CD14-positive monocyte (primary cell): Measurements from ENCODE around the gene EEF1G. TPM values are rescaled to one million over a fixed set of nuclear protein-coding genes. Genes with fewer than 3 reads are reported as not detected.
A peak's percentile ranks its signal among the peaks of the same experiment; 100 is the strongest.

Source experiments
- DNase-seq, 3 donors: peaks; one replicate each; pipeline ENCODE4 v3.0.0-alpha.2; 2011 to 2022
- H2AFZ ChIP-seq: 2 replicates; pipeline ENCODE4 v1.6.0; 2012; ENCODE audit warnings: mild to moderate bottlenecking, low read depth, low read length, inconsistent platforms; ENCODE audit not compliant: insufficient read depth, poor library complexity, severe bottlenecking
- H3K27ac ChIP-seq, 2 donors: 1 replicate in 1 of 2; 2 replicates in 1 of 2; pipeline ENCODE4 v1.5.1; 2012 to 2013; ENCODE audit warnings: low read length in 2 of 2, control low read depth in 1 of 2, inconsistent platforms in 1 of 2, low read depth in 1 of 2, mild to moderate bottlenecking in 1 of 2
- H3K27me3 ChIP-seq, 2 donors: one replicate each; pipeline versions ENCODE4 v1.6.0 to v1.6.1; 2011 to 2013; ENCODE audit warnings: low read length in 2 of 2; ENCODE audit not compliant: control insufficient read depth in 2 of 2, insufficient read depth in 2 of 2
- H3K36me3 ChIP-seq, 2 donors: replicated peaks in 1 of 2; 1 replicate in 1 of 2; 2 replicates in 1 of 2; pipeline versions ENCODE4 v1.5.1 to v1.6.1; 2012 to 2013; ENCODE audit warnings: low read length in 2 of 2, control low read depth in 1 of 2, inconsistent platforms in 1 of 2, mild to moderate bottlenecking in 1 of 2; ENCODE audit not compliant: insufficient read depth in 2 of 2, control insufficient read depth in 1 of 2
- H3K4me1 ChIP-seq, 2 donors: 1 replicate in 1 of 2; 2 replicates in 1 of 2; pipeline versions ENCODE4 v1.5.1 to v1.6.1; 2012 to 2013; ENCODE audit warnings: low read length in 2 of 2, control low read depth in 1 of 2, inconsistent platforms in 1 of 2, mild to moderate bottlenecking in 1 of 2, moderate library complexity in 1 of 2; ENCODE audit not compliant: insufficient read depth in 2 of 2, control insufficient read depth in 1 of 2
- H3K4me2 ChIP-seq: replicated peaks from 2 replicates; pipeline ENCODE3; 2012; ENCODE audit warnings: low read length, moderate library complexity, mild to moderate bottlenecking; ENCODE audit not compliant: poor library complexity, severe bottlenecking; ENCODE audit errors: extremely low read depth
- H3K4me3 ChIP-seq, 3 experiments: fragments of 200-600 bp in 1 of 3; sonication (generic) in 1 of 3; replicated peaks in 1 of 3; 1 replicate in 2 of 3; 2 replicates in 1 of 3; pipeline ENCODE4 v1.5.1; 2011 to 2013; ENCODE audit warnings: low read length in 3 of 3, mild to moderate bottlenecking in 3 of 3, control low read depth in 2 of 3, low read depth in 2 of 3, inconsistent platforms in 1 of 3, moderate library complexity in 1 of 3
- H3K79me2 ChIP-seq: 2 replicates; pipeline ENCODE4 v1.6.0; 2012; ENCODE audit warnings: mild to moderate bottlenecking, control low read depth, inconsistent platforms, low read length, moderate library complexity; ENCODE audit not compliant: insufficient read depth
- H3K9ac ChIP-seq: 2 replicates; pipeline ENCODE4 v1.6.0; 2017; ENCODE audit warnings: low read length, mild to moderate bottlenecking; ENCODE audit not compliant: insufficient read depth, poor library complexity, severe bottlenecking
- H3K9me3 ChIP-seq, 2 donors: replicated peaks in 1 of 2; 1 replicate in 1 of 2; 2 replicates in 1 of 2; pipeline versions ENCODE4 v1.5.1 to v1.6.1; 2012 to 2013; ENCODE audit warnings: low read length in 2 of 2, control low read depth in 1 of 2; ENCODE audit not compliant: control insufficient read depth in 1 of 2, insufficient read depth in 1 of 2
- H4K20me1 ChIP-seq: 2 replicates; pipeline ENCODE4 v1.6.0; 2012; ENCODE audit warnings: mild to moderate bottlenecking, low read length, control low read depth, moderate library complexity; ENCODE audit not compliant: insufficient read depth
- H3K27ac Mint-ChIP-seq, 7 donors: one replicate each; pipeline ENCODE4 v1.8.0; 2020; ENCODE audit warnings: mild to moderate bottlenecking in 7 of 7, mixed read lengths in 7 of 7, moderate library complexity in 6 of 7, inconsistent platforms in 2 of 7
- H3K27me3 Mint-ChIP-seq, 3 donors: one replicate each; pipeline ENCODE4 v1.8.0; 2021 to 2022; ENCODE audit warnings: low read depth in 3 of 3, mild to moderate bottlenecking in 3 of 3, mixed read lengths in 3 of 3, moderate library complexity in 3 of 3, inconsistent platforms in 1 of 3
- H3K36me3 Mint-ChIP-seq, 2 donors: one replicate each; pipeline ENCODE4 v1.8.0; 2020; ENCODE audit warnings: mixed read lengths in 2 of 2, inconsistent platforms in 1 of 2, mild to moderate bottlenecking in 1 of 2
- H3K4me1 Mint-ChIP-seq: one replicate; pipeline ENCODE4 v1.8.0; 2020; ENCODE audit warnings: mild to moderate bottlenecking, mixed read lengths
- H3K4me3 Mint-ChIP-seq, 2 donors: one replicate each; pipeline ENCODE4 v1.8.0; 2020; ENCODE audit warnings: mild to moderate bottlenecking in 2 of 2, mixed read lengths in 2 of 2, moderate library complexity in 1 of 2
- H3K9me3 Mint-ChIP-seq, 7 donors: one replicate each; pipeline ENCODE4 v1.8.0; 2020 to 2022; ENCODE audit warnings: mixed read lengths in 7 of 7, mild to moderate bottlenecking in 6 of 7, moderate library complexity in 6 of 7, inconsistent platforms in 2 of 7
- WGBS: methylation state at CpG from one replicate; pipeline ENCODE4 v1.1.5; 2013; ENCODE audit warnings: missing lambda C conversion rate; ENCODE audit not compliant: insufficient coverage; 5-methylcytosine and 5-hydroxymethylcytosine counted together
- intact Hi-C, 2 donors: fragments of 100-400 bp; cut with micrococcal nuclease; formaldehyde crosslinking; loops; one replicate each; pipeline versions ENCODE4 v1.15.0 to v1.15.1; 2023
- polyA plus RNA-seq, 3 donors: library from polyadenylated mRNA; depleted of rRNA in 1 of 3; unstranded in 2 of 3; stranded (reverse) in 1 of 3; fragments of 300-500 nt in 2 of 3; fragments of >200 nt in 1 of 3; fragmentation: Illumina TruSeq in 2 of 3; gene quantifications; 1 replicate in 2 of 3; 2 replicates in 1 of 3; pipeline ENCODE4 v1.2.3, GENCODE V29; 2012 to 2021
- TF ChIP-seq, protein P1 (sequence below): fragments of 200-600 bp; IDR thresholded peaks from one replicate; pipeline ENCODE4 v1.8.0; 2022; ENCODE audit warnings: antibody characterized with exemption, mild to moderate bottlenecking

Gene EEF1G
- polyA plus RNA-seq, 3 donors = 490 to 603 (median 491) TPM

- H3K27ac ChIP-seq = no peak overlapping the region
- Mint-ChIP-seq H3K9me3 (peaks cover 0 to 2% (median 0%) of the 10 kb centered on the region in 7 donors), H3K4me3 (no peak overlapping the region), H3K4me1 (peaks cover 16% of the 10 kb centered on the region), H3K27ac (no peak overlapping the region), H3K27me3 (no peaks in the 10 kb centered on the region), H3K36me3 (peaks cover 43 to 70% of the 10 kb centered on the region in 2 donors)
- H4K20me1 ChIP-seq = no peaks in the 10 kb centered on the region
- peaks cover 20% of the 10 kb centered on the region for H3K79me2 ChIP-seq
- H3K27me3 ChIP-seq = no peaks in the 10 kb centered on the region
- peaks cover 44 to 68% of the 10 kb centered on the region in 2 donors for H3K36me3 ChIP-seq
- no peak for DNase-seq
- H2AFZ ChIP-seq = no peak overlapping the region
- H3K4me2 ChIP-seq = no peak overlapping the region
- no peak overlapping the region for H3K9ac ChIP-seq
- no CpG with 5 or more reads among the region's 2 CpGs for WGBS
- TF ChIP-seq, protein P1, sequence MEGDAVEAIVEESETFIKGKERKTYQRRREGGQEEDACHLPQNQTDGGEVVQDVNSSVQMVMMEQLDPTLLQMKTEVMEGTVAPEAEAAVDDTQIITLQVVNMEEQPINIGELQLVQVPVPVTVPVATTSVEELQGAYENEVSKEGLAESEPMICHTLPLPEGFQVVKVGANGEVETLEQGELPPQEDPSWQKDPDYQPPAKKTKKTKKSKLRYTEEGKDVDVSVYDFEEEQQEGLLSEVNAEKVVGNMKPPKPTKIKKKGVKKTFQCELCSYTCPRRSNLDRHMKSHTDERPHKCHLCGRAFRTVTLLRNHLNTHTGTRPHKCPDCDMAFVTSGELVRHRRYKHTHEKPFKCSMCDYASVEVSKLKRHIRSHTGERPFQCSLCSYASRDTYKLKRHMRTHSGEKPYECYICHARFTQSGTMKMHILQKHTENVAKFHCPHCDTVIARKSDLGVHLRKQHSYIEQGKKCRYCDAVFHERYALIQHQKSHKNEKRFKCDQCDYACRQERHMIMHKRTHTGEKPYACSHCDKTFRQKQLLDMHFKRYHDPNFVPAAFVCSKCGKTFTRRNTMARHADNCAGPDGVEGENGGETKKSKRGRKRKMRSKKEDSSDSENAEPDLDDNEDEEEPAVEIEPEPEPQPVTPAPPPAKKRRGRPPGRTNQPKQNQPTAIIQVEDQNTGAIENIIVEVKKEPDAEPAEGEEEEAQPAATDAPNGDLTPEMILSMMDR = no peak
- peaks cover 13 to 16% of the 10 kb centered on the region in 2 donors for H3K4me1 ChIP-seq
- H3K9me3 ChIP-seq = no peaks in the 10 kb centered on the region
- H3K4me3 ChIP-seq = no peak overlapping the region
- intact Hi-C loops = no loop called here
Observed at GRCh38 chr11:62579252-62579651, 5.6 kb upstream of the EEF1G start.

- Histone ChIP-seq H3K27me3 (no peaks in the 10 kb centered on the region), H3K4me2 (no peak overlapping the region), H3K27ac (no peak overlapping the region), H3K9ac (no peak overlapping the region), H2AFZ (no peak overlapping the region), H3K4me1 (peaks cover 14 to 18% of the 10 kb centered on the region in 2 donors), H3K4me3 (no peak overlapping the region), H4K20me1 (no peaks in the 10 kb centered on the region), H3K9me3 (no peaks in the 10 kb centered on the region), H3K79me2 (peaks cover 22% of the 10 kb centered on the region), H3K36me3 (peaks cover 44 to 64% of the 10 kb centered on the region in 2 donors)
- Mint-ChIP-seq H3K4me1 (peaks cover 16% of the 10 kb centered on the region), H3K27me3 (no peaks in the 10 kb centered on the region), H3K27ac (peak overlapping the region in 1 of 7 donors; percentile 63), H3K36me3 (peaks cover 40 to 68% of the 10 kb centered on the region in 2 donors), H3K9me3 (peaks cover 0 to 2% (median 0%) of the 10 kb centered on the region in 7 donors), H3K4me3 (no peak overlapping the region)
- intact Hi-C loops = no loop called here
- no peak for DNase-seq
- 94% methylated on average over 8 of the region's 11 CpGs for WGBS
- TF ChIP-seq, protein P1 = no peak
Observed at GRCh38 chr11:62578541-62578940, 4.8 kb upstream of the EEF1G start.
